Glomerular visceral epithelial cell (primary cell): ENCODE data around the gene IQSEC1.

ENCODE experiments used
- DNase-seq: peaks from one replicate; pipeline ENCODE4 v3.0.0-alpha.2; 2016; ENCODE audit errors: extremely low spot score

Gene IQSEC1

DNA sequence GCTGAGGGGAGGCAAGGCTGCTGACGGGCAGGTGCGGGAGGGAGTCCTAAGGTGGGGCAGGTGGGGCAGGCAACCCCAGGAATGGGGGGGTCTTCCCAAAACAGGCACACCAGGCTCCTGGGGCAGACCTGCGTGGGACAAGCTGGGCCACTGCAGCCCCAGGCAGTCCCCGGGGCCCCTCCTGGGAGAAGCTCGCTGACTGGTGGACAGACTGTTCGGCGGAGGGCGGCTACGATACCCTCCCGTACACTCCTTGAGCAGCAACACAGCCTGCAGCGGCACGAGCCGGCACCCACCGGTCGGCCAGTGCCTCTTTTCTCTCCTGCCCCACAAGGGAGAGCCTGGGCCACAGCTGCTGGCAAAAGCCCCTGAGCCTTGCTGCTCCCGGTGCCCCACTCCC, 165.9 kb downstream of the IQSEC1 start:
- no peak for DNase-seq

GRCh38 chr3:12906916-12907290, 166.3 kb downstream of the IQSEC1 start:
- no peak for DNase-seq

GRCh38 chr3:12906141-12906915, 166.9 kb downstream of the IQSEC1 start:
- DNase-seq: no peak

- DNase-seq: no peak
Observed at GRCh38 chr3:12905316-12906071, 167.7 kb downstream of the IQSEC1 start.

DNA sequence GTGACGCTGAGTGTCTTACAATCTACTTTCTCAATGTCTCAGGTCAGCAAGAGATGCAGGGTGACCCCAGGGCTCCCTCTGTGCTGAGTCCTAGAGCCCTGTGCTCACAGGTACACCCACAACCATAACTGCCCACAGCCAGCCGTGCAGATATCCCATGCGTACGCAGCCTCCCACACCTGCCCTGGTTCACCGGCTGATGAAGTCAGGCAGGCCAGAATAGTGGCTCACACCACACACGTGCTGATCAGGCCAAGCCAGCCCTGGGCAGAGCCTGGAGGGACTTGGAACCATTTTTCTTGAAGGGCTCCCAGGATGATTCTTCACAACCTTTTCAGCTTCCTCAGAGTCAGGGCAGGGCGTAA, 168.3 kb downstream of the IQSEC1 start:
- no peak for DNase-seq

- no peak for DNase-seq
Observed at GRCh38 chr3:12903881-12904280, 169.3 kb downstream of the IQSEC1 start.

DNA sequence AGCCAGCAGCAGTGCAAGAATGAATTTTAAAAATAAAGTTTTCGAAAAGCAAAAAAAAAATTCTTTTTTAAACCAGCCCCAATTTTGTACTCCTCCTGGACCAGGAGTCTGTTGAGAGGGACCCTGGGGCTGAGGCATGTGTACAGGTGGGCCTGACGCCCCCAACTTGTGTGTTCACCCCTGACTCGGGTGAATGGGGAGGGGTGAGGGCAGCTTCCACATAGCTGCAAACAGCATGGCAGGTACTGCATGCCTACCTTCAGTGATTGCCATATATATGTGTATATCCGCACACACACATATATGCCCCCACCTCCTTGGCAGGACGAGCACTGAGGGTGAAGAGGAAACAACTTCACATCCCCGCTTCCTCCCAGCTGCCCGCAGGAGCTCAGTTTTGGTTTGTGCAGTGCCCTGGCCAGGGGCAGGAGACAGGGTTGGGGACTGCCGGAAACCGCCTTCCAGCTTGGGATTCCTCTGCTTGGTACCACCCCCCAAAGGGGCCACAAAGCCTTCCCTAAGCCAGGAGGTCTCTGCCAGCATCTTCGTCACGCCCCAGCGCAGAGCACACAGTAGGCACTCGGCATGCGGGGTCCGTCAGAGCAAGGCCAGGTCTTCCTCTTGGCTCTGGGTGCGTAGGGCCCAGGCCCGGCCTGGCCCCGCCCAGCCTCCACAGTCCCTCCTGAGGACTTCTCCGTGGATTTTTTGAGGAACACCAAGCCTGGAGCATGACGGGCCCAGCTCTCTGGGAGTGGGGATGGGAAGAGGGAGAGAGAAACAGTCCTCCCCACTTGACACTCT, 170.0 kb downstream of the IQSEC1 start:
- DNase-seq: no peak

DNA sequence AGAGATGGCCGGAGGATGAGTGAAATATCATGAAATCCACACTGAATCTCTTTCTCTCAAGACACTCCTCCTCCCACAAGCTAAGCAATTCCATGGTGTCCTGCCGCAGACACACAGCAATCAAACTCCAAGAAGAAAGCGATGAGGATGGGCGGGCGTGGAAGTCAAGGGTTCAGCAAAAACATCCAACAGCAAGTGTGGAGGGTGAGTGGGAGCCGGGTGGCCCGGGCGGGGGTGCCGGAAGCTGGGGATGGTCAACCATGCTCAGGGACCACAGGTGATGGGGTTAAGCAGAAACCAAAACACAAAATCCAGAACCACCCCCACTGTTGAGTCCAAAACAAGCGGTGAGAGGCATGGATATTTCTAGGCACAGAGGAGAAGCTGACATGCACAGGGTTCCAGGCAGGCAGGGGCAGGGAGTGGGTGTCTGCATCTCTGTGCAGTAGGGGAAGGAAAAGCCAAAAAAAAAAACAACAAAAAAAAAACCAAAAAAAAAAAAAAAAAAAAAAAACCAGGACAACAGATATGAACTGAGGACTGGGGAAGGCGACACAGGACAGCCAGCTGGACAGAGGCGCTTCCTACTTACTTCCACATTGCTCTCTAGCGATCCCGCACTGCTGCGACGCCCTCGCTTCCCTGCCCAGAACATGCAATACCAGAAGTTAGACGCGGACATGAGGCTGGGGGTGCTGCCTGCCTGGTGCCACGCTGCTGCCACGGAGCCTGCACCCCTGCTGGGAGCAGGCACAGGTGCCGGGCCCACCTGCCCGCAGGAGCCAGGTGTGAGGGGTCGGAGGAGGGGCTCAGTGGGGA, 170.8 kb downstream of the IQSEC1 start:
- DNase-seq: no peak

DNA sequence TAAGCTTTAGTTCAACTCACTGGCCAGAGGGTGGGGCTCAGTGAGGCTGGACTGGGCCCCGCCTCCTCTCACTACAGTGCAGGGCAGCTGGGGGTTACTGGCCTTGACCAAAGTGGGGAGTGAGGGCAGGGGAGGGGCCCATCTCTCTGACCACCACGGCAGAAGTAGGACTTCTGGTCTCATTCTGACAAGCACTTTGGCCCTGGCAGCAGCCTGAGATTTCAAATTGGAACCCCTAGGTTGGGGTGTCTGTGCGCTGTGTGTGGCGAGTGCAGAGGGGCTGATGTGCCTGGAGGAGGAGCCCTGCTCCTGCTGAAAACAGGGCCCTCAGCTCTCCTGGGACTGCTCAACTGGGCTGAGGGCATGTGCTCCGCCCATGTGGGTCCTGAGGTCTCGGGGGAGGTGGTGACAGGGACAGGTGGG, 171.6 kb downstream of the IQSEC1 start:
- DNase-seq: no peak

- no peak for DNase-seq
Observed at GRCh38 chr3:12900885-12901411, 172.3 kb downstream of the IQSEC1 start.

- no peak for DNase-seq
Observed at GRCh38 chr3:12898965-12899755, 174.1 kb downstream of the IQSEC1 start.

GRCh38 chr3:12898290-12898964, 174.8 kb downstream of the IQSEC1 start:
- no peak for DNase-seq

DNA sequence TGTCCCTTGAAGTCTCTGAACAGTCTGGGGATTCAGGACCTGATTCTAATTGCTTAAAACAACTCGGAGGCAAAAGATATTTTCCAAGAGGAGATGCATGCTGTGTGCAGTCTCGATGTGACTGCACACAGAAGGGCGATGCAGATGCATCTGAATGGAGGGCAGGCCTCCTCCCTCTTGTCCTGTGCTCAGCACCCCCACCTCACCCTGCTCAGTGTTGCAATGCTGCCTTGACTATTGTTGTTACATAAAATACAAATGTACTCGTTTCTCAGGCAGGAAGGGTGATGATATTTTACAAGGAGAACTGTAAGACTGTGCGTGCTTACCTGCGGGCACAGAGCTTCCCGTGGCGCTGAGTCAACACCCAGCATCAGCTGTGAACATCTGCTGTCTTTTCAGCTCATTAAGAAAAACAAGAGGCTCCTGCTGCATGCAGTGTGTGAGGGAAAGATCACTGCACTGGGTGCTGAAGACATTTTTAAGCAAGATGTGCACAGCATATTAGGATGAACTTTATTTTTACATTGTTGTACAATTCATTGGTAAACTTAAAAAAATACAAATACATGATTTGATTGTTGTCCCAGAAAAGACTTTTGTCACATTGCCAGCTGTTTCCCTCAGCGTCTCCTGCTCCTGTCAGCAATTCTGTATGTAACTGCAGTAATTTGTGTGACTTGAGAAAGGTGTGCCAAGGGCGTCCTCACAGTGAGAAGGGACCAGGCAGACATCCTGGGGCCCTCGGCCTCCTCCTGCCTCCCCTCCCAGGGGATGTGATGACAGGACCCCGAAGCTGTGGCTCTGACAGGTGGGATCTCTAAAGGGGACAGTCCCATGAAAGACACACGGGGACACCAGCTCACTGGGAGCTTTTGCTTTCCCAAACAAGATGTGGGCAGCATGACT, 175.6 kb downstream of the IQSEC1 start:
- DNase-seq: no peak

- DNase-seq: no peak
Observed at GRCh38 chr3:12896063-12896985, 176.9 kb downstream of the IQSEC1 start.

- no peak for DNase-seq
Observed at GRCh38 chr3:12895391-12896062, 177.7 kb downstream of the IQSEC1 start.

DNA sequence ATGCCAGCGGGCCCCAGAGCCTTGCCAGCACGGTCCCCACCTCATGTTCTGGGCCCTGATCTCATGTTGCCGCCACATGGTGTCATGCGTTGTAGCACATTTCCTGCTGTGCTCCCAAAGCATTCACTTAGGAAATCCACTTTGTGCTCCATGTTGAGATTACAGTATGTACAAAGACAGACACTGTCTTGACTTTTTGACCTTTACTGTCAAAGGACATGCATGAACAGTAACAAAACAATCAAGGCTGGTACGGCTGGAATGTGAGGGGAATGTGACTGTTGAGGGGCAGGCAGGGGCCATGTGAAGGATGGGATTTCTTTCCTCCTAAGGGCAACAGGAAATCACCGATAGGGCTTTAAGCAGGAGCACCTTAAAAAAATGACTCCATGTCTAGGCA, 178.6 kb downstream of the IQSEC1 start:
- no peak for DNase-seq

GRCh38 chr3:12893852-12894251, 179.4 kb downstream of the IQSEC1 start:
- no peak for DNase-seq
